ENCODE results near the gene ZCCHC4.

GRCh38 chr4:25330905-25331808, 18.6 kb downstream of the ZCCHC4 start:
- TF ChIP-seq CTCF (IDR thresholded peaks at IDR 0.05 in 2 of 3, conservative IDR thresholded peaks at IDR 0.05 in 1 of 3; ENCODE audit: borderline replicate concordance in 1 of 3, insufficient read depth in 1 of 3, low read depth in 2 of 3, low read length in 2 of 3) (no peak), SIN3A (IDR thresholded peaks at IDR 0.05; ENCODE audit: low read depth) (no peak), RAD21 (IDR thresholded peaks at IDR 0.05; ENCODE audit: low read depth) (no peak), REST (IDR thresholded peaks at IDR 0.05; ENCODE audit: low read depth) (no peak), SP1 (IDR thresholded peaks at IDR 0.05; ENCODE audit: low read depth) (no peak), POLR2A (IDR thresholded peaks at IDR 0.05; ENCODE audit: borderline replicate concordance, extremely low read depth, insufficient read depth, insufficient read length) (no peak), MAX (IDR thresholded peaks at IDR 0.05) (no peak)
